ENCODE results near the gene LYL1.

GRCh38 chr19:13130886-13131490 lies 28.3 kb upstream of the LYL1 start:
- no peak for TF ChIP-seq CTCF (conservative IDR thresholded peaks at IDR 0.05; ENCODE audit: low read length)
- TF ChIP-seq EZH2phosphoT487 (IDR thresholded peaks at IDR 0.05; ENCODE audit: borderline replicate concordance, low read depth, low read length) = no peak
